ENCODE results near the gene PITPNC1.

DNA sequence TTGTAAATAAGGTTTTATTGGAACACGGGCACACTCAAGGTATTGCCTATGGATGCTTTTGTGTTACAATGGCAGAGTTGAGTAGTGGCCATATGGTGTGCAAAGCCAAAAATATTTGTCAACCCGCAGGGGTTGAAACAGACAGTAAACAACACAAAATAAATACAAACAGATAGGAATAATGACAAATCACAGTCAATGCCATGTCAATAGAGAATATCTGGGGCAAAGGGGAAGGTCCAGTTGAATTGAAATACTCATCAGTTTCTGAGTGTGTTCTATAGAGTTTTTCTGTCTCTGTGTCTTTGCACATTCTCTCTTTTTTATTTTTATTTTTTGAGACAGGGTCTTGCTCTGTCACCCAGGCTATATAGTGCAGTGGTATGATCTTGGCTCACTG is 37.5 kb downstream of the PITPNC1 start:
- TF ChIP-seq CTCF (IDR thresholded peaks at IDR 0.05) (no peak), ZFX (IDR thresholded peaks at IDR 0.05; ENCODE audit: borderline replicate concordance) (no peak)
